C4-2B (cell line): ENCODE measurements around the gene ANKRD34A.

Experiments used
- H3K27ac ChIP-seq: fragments of 450-650 bp; 2 replicates; pipeline ENCODE4 v1.5.1; 2017
- ZFX ChIP-seq: fragments of 450-650 bp; IDR thresholded peaks from 2 replicates; pipeline ENCODE4 v1.6.1; 2017
- TF ChIP-seq, protein P1 (sequence below): fragments of 450-650 bp; conservative IDR thresholded peaks from 2 replicates; pipeline ENCODE4 v1.5.1; 2017; ENCODE audit warnings: mild to moderate bottlenecking

Gene ANKRD34A

DNA sequence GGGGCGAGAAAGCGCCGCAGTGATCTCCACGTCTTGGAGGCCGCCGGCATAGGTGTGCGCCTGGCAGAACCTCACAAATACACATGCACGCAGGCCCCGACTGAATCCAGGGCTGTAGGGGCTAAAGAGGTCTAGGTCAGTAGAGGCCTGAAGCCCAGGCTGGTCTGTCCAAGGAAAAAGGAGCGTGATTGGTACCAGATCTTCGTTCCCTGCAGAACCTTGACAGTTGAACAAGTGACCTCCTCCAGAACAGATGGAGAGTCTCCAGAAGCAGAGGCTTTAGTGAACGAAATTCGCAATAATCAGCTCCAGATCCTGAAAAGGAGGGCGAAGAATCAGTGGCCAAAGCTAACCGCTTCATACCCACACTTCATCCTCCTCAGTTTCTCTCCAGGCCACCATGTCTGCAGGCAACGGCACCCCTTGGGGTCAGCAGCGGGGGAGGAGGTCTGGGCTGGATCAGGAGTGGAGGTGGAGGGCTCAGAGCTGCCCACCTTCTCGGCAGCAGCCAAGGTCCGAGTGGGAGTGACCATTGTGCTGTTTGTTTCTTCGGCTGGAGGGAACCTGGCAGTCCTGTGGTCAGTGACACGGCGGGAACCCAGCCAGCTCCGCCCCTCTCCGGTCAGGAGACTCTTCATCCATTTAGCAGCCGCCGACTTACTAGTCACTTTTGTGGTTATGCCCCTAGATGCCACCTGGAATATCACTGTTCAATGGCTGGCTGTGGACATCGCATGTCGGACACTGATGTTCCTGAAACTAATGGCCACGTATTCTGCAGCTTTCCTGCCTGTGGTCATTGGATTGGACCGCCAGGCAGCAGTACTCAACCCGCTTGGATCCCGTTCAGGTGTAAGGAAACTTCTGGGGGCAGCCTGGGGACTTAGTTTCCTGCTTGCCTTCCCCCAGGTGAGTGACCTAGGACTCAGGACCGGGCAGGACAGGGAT lies 45.1 kb downstream of the ANKRD34A start:
- TF ChIP-seq ZFX = no peak
- TF ChIP-seq, protein P1, sequence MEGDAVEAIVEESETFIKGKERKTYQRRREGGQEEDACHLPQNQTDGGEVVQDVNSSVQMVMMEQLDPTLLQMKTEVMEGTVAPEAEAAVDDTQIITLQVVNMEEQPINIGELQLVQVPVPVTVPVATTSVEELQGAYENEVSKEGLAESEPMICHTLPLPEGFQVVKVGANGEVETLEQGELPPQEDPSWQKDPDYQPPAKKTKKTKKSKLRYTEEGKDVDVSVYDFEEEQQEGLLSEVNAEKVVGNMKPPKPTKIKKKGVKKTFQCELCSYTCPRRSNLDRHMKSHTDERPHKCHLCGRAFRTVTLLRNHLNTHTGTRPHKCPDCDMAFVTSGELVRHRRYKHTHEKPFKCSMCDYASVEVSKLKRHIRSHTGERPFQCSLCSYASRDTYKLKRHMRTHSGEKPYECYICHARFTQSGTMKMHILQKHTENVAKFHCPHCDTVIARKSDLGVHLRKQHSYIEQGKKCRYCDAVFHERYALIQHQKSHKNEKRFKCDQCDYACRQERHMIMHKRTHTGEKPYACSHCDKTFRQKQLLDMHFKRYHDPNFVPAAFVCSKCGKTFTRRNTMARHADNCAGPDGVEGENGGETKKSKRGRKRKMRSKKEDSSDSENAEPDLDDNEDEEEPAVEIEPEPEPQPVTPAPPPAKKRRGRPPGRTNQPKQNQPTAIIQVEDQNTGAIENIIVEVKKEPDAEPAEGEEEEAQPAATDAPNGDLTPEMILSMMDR = no peak; the same call in 1 of the 2 replicates
- peak overlapping the region; percentile 75 for H3K27ac ChIP-seq

DNA sequence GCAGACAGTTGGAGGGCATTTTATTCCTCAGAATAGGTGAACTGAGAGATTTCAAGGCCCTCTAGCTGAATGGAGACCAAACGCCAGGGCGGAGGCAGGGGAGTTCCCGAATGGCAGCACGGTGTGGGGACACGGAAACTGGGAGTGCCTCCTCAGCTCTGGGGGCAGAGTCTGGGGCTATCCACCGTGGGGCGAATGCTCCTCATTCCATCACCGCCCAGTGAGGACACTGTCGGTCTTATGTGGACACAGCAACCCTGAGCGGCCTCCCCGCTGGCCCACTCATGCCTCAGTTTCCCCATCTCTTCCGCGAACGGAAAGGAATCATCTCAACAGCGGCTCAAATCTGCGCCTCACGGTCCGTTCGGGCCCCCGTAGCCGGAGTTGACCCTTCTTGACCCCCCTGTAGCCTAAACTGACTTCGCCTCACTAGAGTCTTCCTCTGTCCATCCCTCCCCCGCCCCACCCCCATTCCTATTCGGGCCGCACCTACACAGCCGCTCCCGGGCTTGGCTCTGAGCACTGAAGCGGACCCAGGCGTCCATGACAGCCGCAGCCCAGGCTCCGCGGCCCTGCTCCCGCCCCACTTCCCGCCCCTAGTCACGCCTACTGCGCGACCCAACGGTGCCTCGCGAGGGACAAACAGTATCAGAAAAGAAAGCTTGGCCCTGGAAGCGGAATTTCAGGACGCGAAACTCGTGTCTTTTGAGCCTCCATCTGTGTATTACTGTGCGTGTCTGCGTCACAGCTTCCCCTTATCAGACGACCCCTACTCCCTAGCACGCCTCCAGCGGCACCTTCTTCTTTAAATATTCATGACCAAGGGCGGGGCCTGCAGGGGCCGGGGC lies 46.0 kb downstream of the ANKRD34A start, which contains the start of gene PEX11B:
Gene PEX11B, minus strand, starts transcription at position 574 of the 848 bp plus-strand sequence. Its CDS starts 29 bp downstream, at position 545.
- TF ChIP-seq, protein P1 = no peak
- TF ChIP-seq ZFX = 0 out of 2 replicates have a peak, but pooled peaks have one; percentile 32
- peak within 1 kb of the TSS; percentile 75 for H3K27ac ChIP-seq

DNA sequence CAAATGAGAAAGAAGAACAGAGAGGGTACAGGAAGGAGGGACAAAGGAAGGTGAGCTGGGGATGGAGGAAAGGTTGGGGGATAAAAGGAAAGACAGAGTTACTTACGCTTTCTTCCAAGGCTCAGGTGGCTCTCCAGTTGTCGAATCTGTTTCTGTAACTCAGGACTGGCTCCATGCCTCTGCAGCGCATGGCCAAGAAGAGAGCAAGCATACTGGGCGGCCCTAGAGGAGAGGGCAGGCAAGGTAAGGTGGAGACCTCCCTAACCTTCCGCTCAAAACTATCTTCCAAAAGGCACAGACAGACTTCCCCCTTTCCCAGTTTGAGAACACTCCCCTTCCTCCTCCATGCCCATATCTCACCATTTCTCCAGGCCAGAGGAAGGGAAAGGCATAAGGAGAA lies 46.8 kb downstream of the ANKRD34A start:
- TF ChIP-seq ZFX = no peak
- TF ChIP-seq, protein P1 = no peak
- H3K27ac ChIP-seq = peak overlapping the region; percentile 75

DNA sequence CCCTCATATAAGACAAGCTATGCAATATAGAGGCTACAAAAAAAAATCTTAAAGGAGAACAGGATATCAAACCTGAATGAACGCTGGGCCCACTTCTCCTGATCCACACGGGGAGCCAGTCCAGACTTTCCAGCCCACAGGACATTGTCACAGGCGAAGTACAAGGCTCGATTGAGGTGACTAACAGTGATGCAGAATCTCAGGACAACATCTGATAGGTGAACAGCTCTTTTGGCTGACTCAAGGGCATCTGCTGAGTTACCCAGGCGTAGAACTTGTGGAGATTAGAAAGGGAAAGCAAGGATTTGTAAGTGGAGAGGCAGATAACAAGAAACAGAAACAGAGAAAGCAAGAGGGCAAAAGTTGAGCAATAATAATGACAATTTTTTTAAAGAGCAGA lies 47.6 kb downstream of the ANKRD34A start:
- TF ChIP-seq ZFX = no peak
- TF ChIP-seq, protein P1 = no peak
- no peak overlapping the region for H3K27ac ChIP-seq

DNA sequence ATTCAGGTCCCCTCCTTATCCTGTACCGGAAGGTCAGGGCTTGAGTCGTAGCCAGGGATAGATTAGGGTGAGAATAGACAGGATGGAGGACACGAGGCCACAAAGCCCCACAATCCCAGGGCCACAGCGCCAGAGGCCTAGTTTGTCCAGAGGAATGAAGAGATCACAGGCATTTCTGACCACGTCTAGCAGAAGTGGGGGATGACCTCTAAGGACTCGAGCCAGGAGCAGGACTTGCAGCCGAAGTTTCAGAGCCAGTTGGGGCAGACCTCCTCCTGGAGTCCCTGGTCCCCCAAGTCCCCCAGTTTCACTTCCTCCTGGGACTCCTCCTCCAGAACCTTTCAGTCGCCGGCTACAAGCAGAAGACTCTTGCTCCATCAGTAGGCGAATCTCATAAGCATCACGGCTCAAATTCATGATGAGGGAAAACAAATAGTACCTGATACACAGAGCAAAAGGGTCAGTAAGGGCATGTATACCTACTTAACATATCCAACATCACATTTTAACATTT lies 52.2 kb downstream of the ANKRD34A start:
- H3K27ac ChIP-seq = no peak overlapping the region
- no peak for TF ChIP-seq ZFX
- TF ChIP-seq, protein P1 = no peak
